PC-3 (cell line): Measurements from ENCODE around the gene UAP1L1.

Experiments used
- CTCF ChIP-seq: fragments of 300-600 bp; sonication (generic); conservative IDR thresholded peaks from 2 replicates; pipeline ENCODE4 v1.5.1; 2017; ENCODE audit warnings: antibody characterized with exemption, low read depth, mild to moderate bottlenecking, low read length
- EZH2 ChIP-seq: fragments of 300-600 bp; sonication (generic); IDR thresholded peaks from one replicate; pipeline ENCODE4 v1.6.1; 2017; ENCODE audit warnings: antibody characterized with exemption, mild to moderate bottlenecking, low read length; ENCODE audit not compliant: unreplicated experiment

GRCh38 chr9:137114220-137114612, 36.9 kb downstream of the UAP1L1 start:
- TF ChIP-seq CTCF (no peak), EZH2 (no peak)
